Medulla oblongata (tissue), 1 donor: ENCODE measurements around the gene PSMF1.

Experiments used
- DNase-seq: peaks from one replicate; pipeline ENCODE4 v3.0.0-alpha.2; 2015; ENCODE audit errors: extremely low spot score

PSMF1 gene

GRCh38 chr20:1164871-1165270 is 46.5 kb downstream of the PSMF1 start:
- no peak for DNase-seq

GRCh38 chr20:1165521-1165920 is 47.1 kb downstream of the PSMF1 start:
- DNase-seq: no peak

GRCh38 chr20:1165941-1166340 is 47.5 kb downstream of the PSMF1 start:
- DNase-seq: no peak

- no peak for DNase-seq
These were observed 48.7 kb downstream of the PSMF1 start for GRCh38 chr20:1166948-1167720.

GRCh38 chr20:1169224-1169623 is 50.8 kb downstream of the PSMF1 start:
- DNase-seq: no peak

GRCh38 chr20:1171461-1172093 is 53.2 kb downstream of the PSMF1 start:
- no peak for DNase-seq

GRCh38 chr20:1173698-1174097 is 55.3 kb downstream of the PSMF1 start:
- DNase-seq: no peak

- DNase-seq: no peak
These were observed 56.4 kb downstream of the PSMF1 start for GRCh38 chr20:1174787-1175186.

- no peak for DNase-seq
These were observed 59.3 kb downstream of the PSMF1 start for GRCh38 chr20:1177680-1178079.

GRCh38 chr20:1178103-1178502 is 59.7 kb downstream of the PSMF1 start:
- no peak for DNase-seq

GRCh38 chr20:1178623-1179022 is 60.2 kb downstream of the PSMF1 start:
- DNase-seq: no peak

GRCh38 chr20:1180949-1181348 is 62.5 kb downstream of the PSMF1 start:
- no peak for DNase-seq

GRCh38 chr20:1182106-1182505 is 63.7 kb downstream of the PSMF1 start:
- no peak for DNase-seq

- no peak for DNase-seq
These were observed 64.8 kb downstream of the PSMF1 start for GRCh38 chr20:1183153-1183552.

GRCh38 chr20:1184260-1184637 is 65.8 kb downstream of the PSMF1 start:
- no peak for DNase-seq

GRCh38 chr20:1184638-1185315 is 66.4 kb downstream of the PSMF1 start, which contains the start of gene TMEM74B:
Gene TMEM74B (minus strand): TSS chr20:1184981. CDS start chr20:1183801, 1,180 bp downstream.
- no peak for DNase-seq

GRCh38 chr20:1185316-1185741 is 66.9 kb downstream of the PSMF1 start:
- DNase-seq: no peak

GRCh38 chr20:1185790-1186334 is 67.5 kb downstream of the PSMF1 start:
- DNase-seq: no peak

- DNase-seq: no peak
These were observed 68.1 kb downstream of the PSMF1 start for GRCh38 chr20:1186367-1186991.

- DNase-seq: no peak
These were observed 69.3 kb downstream of the PSMF1 start for GRCh38 chr20:1187605-1188171.

- DNase-seq: no peak
These were observed 69.9 kb downstream of the PSMF1 start for GRCh38 chr20:1188347-1188746.

- DNase-seq: no peak
These were observed 71.4 kb downstream of the PSMF1 start for GRCh38 chr20:1189827-1190226.
